Lower lobe of right lung (tissue), 2 donors: ENCODE data around the gene FSTL4. TPM values are rescaled to one million over a fixed set of nuclear protein-coding genes. Genes with fewer than 3 reads are reported as not detected.
"Not testable (repeated sequence)": the region's sequence is repeated elsewhere in the genome, so short reads cannot be mapped to it uniquely, and the experiment has no call there.

Source experiments
- ATAC-seq, 2 donors: fragments of 200-7000 bp; cut with Tn5 transposase; one replicate each; pipeline ENCODE4 v1.9.1; 2020 to 2022; ENCODE audit warnings: mild to moderate bottlenecking in 2 of 2, moderate library complexity in 2 of 2
- DNase-seq: peaks from one replicate; pipeline ENCODE4 v3.0.0-alpha.2; 2020
- H3K27ac ChIP-seq: fragments of 200-600 bp; one replicate; pipeline ENCODE4 v1.8.0; 2022
- H3K27me3 ChIP-seq: fragments of 200-600 bp; one replicate; pipeline ENCODE4 v1.8.0; 2022; ENCODE audit warnings: low read depth
- H3K36me3 ChIP-seq: fragments of 200-600 bp; one replicate; pipeline ENCODE4 v1.8.0; 2022; ENCODE audit warnings: mild to moderate bottlenecking
- H3K4me1 ChIP-seq: fragments of 200-600 bp; one replicate; pipeline ENCODE4 v1.8.0; 2022
- H3K4me3 ChIP-seq: fragments of 200-600 bp; one replicate; pipeline ENCODE4 v1.8.0; 2022; ENCODE audit warnings: mild to moderate bottlenecking
- H3K9me3 ChIP-seq: fragments of 200-600 bp; one replicate; pipeline ENCODE4 v1.8.0; 2022
- CTCF ChIP-seq: fragments of 200-600 bp; IDR thresholded peaks from one replicate; pipeline ENCODE4 v1.8.0; 2022; ENCODE audit warnings: antibody characterized with exemption, mild to moderate bottlenecking
- intact Hi-C: fragments of 100-400 bp; cut with DNase I; formaldehyde crosslinking; loops from one replicate; pipeline ENCODE4 v1.11.0; 2022
- total RNA-seq: library from RNA; stranded (reverse); fragmentation: NEBNext Ultra II Directional; extraction: Animal tissue kit (Norgen Biotek cat#: 25700); gene quantifications from one replicate; pipeline ENCODE4 v1.2.1, GENCODE V29; 2021
- donor health status: DM: no; HTN: yes; CAD: no; lungs with severe emphysema.

FSTL4 gene
- total RNA-seq, 1 donor from 2014 or later, result 1.9 TPM

GRCh38 chr5:133192716-133193115 lies 419.6 kb downstream of the FSTL4 start:
- H3K27ac ChIP-seq, result no peak overlapping the region
- H3K9me3 ChIP-seq, result no peaks in the 10 kb centered on the region
- no peaks in the 10 kb centered on the region for H3K27me3 ChIP-seq
- no peaks in the 10 kb centered on the region for H3K36me3 ChIP-seq
- ATAC-seq (no peak), DNase-seq (no peak)
- intact Hi-C loops, result no loop called here
- no peak for TF ChIP-seq CTCF
- no peaks in the 10 kb centered on the region for H3K4me1 ChIP-seq
- no peak overlapping the region for H3K4me3 ChIP-seq

GRCh38 chr5:133189881-133190280 lies 422.5 kb downstream of the FSTL4 start:
- Histone ChIP-seq H3K4me3 (no peak overlapping the region), H3K27me3 (no peaks in the 10 kb centered on the region), H3K4me1 (no peaks in the 10 kb centered on the region), H3K9me3 (no peaks in the 10 kb centered on the region), H3K27ac (no peak overlapping the region), H3K36me3 (no peaks in the 10 kb centered on the region)
- intact Hi-C loops, result no loop called here
- no peak for ATAC-seq
- no peak for DNase-seq
- TF ChIP-seq CTCF, result no peak

- ATAC-seq (no peak), DNase-seq (no peak)
- H3K4me3 ChIP-seq, result no peak overlapping the region
- H3K36me3 ChIP-seq, result no peaks in the 10 kb centered on the region
- intact Hi-C loops, result no loop called here
- H3K4me1 ChIP-seq, result no peaks in the 10 kb centered on the region
- no peaks in the 10 kb centered on the region for H3K27me3 ChIP-seq
- no peak for TF ChIP-seq CTCF
- H3K27ac ChIP-seq, result no peak overlapping the region
- H3K9me3 ChIP-seq, result no peaks in the 10 kb centered on the region
Observed at GRCh38 chr5:133179405-133179804, 432.9 kb downstream of the FSTL4 start.

- H3K9me3 ChIP-seq, H3K36me3 ChIP-seq, H3K27ac ChIP-seq, ATAC-seq, H3K4me1 ChIP-seq, H3K27me3 ChIP-seq, intact Hi-C loops, DNase-seq, H3K4me3 ChIP-seq: not testable (repeated sequence)
Observed at GRCh38 chr5:133170756-133171387, 441.5 kb downstream of the FSTL4 start.

GRCh38 chr5:133164759-133165158 lies 447.6 kb downstream of the FSTL4 start:
- Histone ChIP-seq H3K36me3 (no peaks in the 10 kb centered on the region), H3K4me1 (no peaks in the 10 kb centered on the region), H3K4me3 (no peak overlapping the region), H3K27me3 (no peaks in the 10 kb centered on the region), H3K9me3 (no peaks in the 10 kb centered on the region), H3K27ac (no peak overlapping the region)
- intact Hi-C loops, result no loop called here
- DNase-seq (no peak), ATAC-seq (no peak)
- no peak for TF ChIP-seq CTCF

- ATAC-seq, result no peak
Observed at GRCh38 chr5:133163839-133164238, 448.5 kb downstream of the FSTL4 start.

More at GRCh38 chr5:133163839-133164238, 448.5 kb downstream of the FSTL4 start:
- no peak overlapping the region for H3K4me3 ChIP-seq
- no peaks in the 10 kb centered on the region for H3K36me3 ChIP-seq
- no peak for DNase-seq
- H3K9me3 ChIP-seq, result no peaks in the 10 kb centered on the region
- H3K27me3 ChIP-seq, result no peaks in the 10 kb centered on the region
- intact Hi-C loops, result no loop called here
- no peak overlapping the region for H3K27ac ChIP-seq
- TF ChIP-seq CTCF, result no peak
- H3K4me1 ChIP-seq, result no peaks in the 10 kb centered on the region
